Measurements from ENCODE around the gene NOPCHAP1. TPM values are rescaled to one million over a fixed set of nuclear protein-coding genes. Genes with fewer than 3 reads are reported as not detected.

NOPCHAP1 gene
- total and polyA plus RNA-seq, 2 experiments from 2014 or later, result 7.5 to 25.6 TPM

- peaks cover 34% of the 10 kb centered on the region for H3K36me3 ChIP-seq
- no peak overlapping the region for H3K27ac ChIP-seq
- DNase-seq (ENCODE audit: low read depth in 1 of 2, low spot score in 1 of 2), result no peak
- H3K27me3 ChIP-seq, result no peaks in the 10 kb centered on the region
- H3K9me3 ChIP-seq (ENCODE audit: low read depth), result no peaks in the 10 kb centered on the region
- TF ChIP-seq CTCF (IDR thresholded peaks at IDR 0.05; ENCODE audit: low read depth, low read length), result no peak
- H3K4me3 ChIP-seq, result no peak overlapping the region
- H3K4me1 ChIP-seq (ENCODE audit: low read depth), result peaks cover 5% of the 10 kb centered on the region
Observed at GRCh38 chr12:104997541-104997940, 11.4 kb downstream of the NOPCHAP1 start.

DNA sequence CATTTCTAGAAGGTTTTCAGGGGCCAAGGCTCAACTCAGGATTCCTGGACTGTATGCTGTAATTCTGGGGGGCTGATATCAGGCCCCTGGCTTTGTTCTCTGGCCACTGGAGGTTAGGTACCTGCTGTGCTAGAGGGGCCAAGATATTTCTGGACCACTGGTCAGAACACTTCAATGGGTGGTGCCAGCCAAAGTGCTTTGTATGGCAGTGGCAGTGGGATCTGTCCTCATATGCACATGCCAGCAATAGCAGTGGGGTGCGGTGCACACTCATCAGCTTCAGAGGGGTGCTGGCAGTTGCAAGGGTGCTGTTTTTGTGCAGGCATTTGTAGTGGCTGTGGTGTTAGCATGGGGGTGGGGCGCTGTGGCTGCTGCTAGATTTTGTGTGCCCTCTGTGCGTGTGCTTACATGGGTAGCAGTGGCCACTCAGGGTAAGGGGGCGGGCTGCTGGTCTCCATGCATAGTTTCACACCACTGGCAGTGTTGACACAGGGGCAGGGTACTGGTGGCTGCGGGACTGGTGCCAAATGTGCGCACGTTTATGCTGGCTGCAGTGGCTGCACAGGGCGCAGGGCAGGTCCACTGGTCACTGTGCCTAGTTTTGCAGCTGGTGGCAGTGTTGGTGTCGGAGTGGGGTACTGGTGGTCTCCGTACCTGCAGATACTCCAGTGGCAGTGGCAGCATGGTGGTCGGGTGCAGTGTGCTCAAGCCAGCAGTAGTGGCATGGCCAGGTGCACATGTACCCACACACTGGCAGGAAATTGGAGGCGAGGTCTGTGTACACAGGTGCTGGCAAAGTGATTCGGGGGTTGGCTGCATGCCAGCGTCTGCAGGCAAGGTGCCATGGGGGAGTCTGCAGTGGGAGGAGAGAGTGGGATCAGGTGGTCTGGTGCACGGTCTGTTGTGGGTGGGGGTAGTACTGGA lies 12.6 kb downstream of the NOPCHAP1 start:
- no peak for TF ChIP-seq CTCF (IDR thresholded peaks at IDR 0.05; ENCODE audit: low read depth, low read length)
- no peak for DNase-seq (ENCODE audit: low read depth in 1 of 2, low spot score in 1 of 2)
- Histone ChIP-seq H3K4me3 (no peak overlapping the region), H3K36me3 (peaks cover 41% of the 10 kb centered on the region), H3K27me3 (no peaks in the 10 kb centered on the region), H3K4me1 (ENCODE audit: low read depth) (peaks cover 5% of the 10 kb centered on the region), H3K9me3 (ENCODE audit: low read depth) (no peaks in the 10 kb centered on the region), H3K27ac (no peak overlapping the region)

GRCh38 chr12:104999347-104999685 lies 13.2 kb downstream of the NOPCHAP1 start:
- Histone ChIP-seq H3K4me3 (no peak overlapping the region), H3K27me3 (no peaks in the 10 kb centered on the region), H3K4me1 (ENCODE audit: low read depth) (peaks cover 4% of the 10 kb centered on the region), H3K27ac (no peak overlapping the region), H3K9me3 (ENCODE audit: low read depth) (no peaks in the 10 kb centered on the region), H3K36me3 (peaks cover 44% of the 10 kb centered on the region)
- TF ChIP-seq CTCF (IDR thresholded peaks at IDR 0.05; ENCODE audit: low read depth, low read length), result no peak
- no peak for DNase-seq (ENCODE audit: low read depth in 1 of 2, low spot score in 1 of 2)

DNA sequence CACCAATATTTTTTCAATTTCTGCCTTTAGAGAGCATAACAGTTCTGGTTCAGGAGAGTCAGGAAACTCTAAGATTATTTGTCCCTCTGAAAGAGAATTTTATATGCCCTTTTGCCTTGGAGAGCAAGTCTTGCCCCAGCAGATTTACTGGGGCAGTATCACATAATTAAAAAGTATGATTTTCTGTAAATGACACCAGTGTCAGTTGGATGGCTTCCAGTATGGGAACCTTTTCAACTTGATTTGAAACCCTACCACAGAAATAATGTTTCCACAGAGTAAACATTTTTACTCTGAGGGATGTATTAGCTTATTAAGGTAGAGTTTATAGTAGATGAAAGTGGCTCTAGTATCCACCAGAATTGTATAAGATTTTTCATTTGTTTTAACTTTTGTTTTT lies 15.4 kb downstream of the NOPCHAP1 start:
- Histone ChIP-seq H3K4me1 (ENCODE audit: low read depth) (no peaks in the 10 kb centered on the region), H3K9me3 (ENCODE audit: low read depth) (no peaks in the 10 kb centered on the region), H3K27me3 (no peaks in the 10 kb centered on the region), H3K27ac (no peak overlapping the region), H3K4me3 (no peak overlapping the region), H3K36me3 (peaks cover 44% of the 10 kb centered on the region)
- no peak for TF ChIP-seq CTCF (IDR thresholded peaks at IDR 0.05; ENCODE audit: low read depth, low read length)
- no peak for DNase-seq (ENCODE audit: low read depth in 1 of 2, low spot score in 1 of 2)

GRCh38 chr12:105013892-105014291 lies 27.8 kb downstream of the NOPCHAP1 start:
- no peaks in the 10 kb centered on the region for H3K4me1 ChIP-seq (ENCODE audit: low read depth)
- no peaks in the 10 kb centered on the region for H3K27me3 ChIP-seq
- no peak for DNase-seq (ENCODE audit: low read depth in 1 of 2, low spot score in 1 of 2)
- H3K9me3 ChIP-seq (ENCODE audit: low read depth), result no peaks in the 10 kb centered on the region
- no peak overlapping the region for H3K4me3 ChIP-seq
- TF ChIP-seq CTCF (IDR thresholded peaks at IDR 0.05; ENCODE audit: low read depth, low read length), result no peak
- H3K36me3 ChIP-seq, result no peaks in the 10 kb centered on the region
- H3K27ac ChIP-seq, result no peak overlapping the region

Data from cardiac muscle cell (in vitro differentiated cells and primary cell).